ENCODE results near the gene KCND2. TPM values are rescaled to one million over a fixed set of nuclear protein-coding genes. Genes with fewer than 3 reads are reported as not detected.

Gene KCND2
- total and polyA plus RNA-seq, 3 experiments from 2014 or later: not detected

DNA sequence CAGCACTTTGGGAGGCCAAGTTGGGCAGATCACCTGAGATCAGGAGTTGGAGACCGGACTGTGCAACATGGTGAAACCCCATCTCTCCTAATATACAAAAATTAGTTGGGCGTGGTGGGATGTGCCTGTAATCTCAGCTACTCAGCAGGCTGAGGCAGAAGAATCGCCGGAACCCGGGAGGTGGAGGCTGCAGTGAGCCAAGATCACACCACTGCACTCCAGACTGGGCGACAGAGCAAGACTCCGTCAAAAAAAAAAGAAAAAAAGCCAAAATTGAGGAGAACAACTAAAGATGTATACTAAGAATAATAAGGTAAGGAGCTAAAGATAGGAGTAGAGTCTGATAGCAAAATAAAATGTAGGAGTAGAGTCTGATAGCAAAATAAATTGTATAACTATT is 251.0 kb downstream of the KCND2 start:
- Histone ChIP-seq H3K4me3 (ENCODE audit: low read length) (no peak overlapping the region), H3K4me1 (ENCODE audit: insufficient read depth, low read length) (no peaks in the 10 kb centered on the region), H3K36me3 (ENCODE audit: insufficient read depth, low read length) (no peaks in the 10 kb centered on the region), H3K9me3 (ENCODE audit: low read length) (no peaks in the 10 kb centered on the region), H3K27ac (ENCODE audit: low read depth, low read length) (no peak overlapping the region), H3K27me3 (ENCODE audit: insufficient read depth, low read length, poor library complexity, severe bottlenecking) (no peaks in the 10 kb centered on the region)
- H3K36me3 Mint-ChIP-seq: peaks cover 0 to 1% (median 0%) of the 10 kb centered on the region in 3 donors
- H3K27me3 Mint-ChIP-seq: no peaks in the 10 kb centered on the region
- ChIA-PET CTCF (no interaction called here), POLR2A (interaction anchor here (0.6 kb wide), 1 partner anchor 16 kb away, joined by 3 read pairs; no protein-coding TSS in a partner anchor)
- H3K9me3 Mint-ChIP-seq: peaks cover 0 to 21% (median 2%) of the 10 kb centered on the region in 5 donors
- no peak for DNase-seq
- H3K27ac Mint-ChIP-seq: no peak overlapping the region
- no peak overlapping the region for H3K4me3 Mint-ChIP-seq
- no peaks in the 10 kb centered on the region for H3K4me1 Mint-ChIP-seq

DNA sequence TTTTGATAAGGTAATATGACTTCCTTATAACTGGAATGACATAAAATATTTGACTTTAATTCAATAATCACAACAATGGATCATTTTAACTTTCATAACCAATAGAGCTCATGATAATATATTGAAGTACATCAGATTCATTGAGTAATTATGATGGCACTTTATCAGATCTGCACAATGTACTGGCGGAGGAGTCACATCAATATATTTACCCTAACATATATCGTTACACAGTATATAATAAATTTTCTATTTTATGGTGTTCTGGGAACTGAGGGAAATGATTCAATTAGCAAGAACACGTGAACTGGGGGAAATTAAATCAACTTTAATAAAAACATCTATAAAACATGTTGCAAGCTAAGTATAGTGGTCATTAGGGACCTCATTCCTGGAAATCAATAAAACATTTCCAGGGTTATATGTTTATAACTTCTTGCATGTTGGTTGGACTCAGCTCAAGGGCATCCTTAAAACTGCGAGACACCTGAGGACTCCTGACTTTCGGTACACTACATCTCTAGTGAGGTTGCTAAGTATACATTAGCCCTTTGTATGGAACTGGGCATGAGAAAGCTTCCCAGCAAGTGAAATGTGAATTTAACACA is 254.0 kb downstream of the KCND2 start:
- Mint-ChIP-seq H3K4me1 (no peaks in the 10 kb centered on the region), H3K4me3 (no peak overlapping the region), H3K27ac (no peak overlapping the region), H3K27me3 (no peaks in the 10 kb centered on the region), H3K36me3 (peaks cover 0 to under 1% (median 0%) of the 10 kb centered on the region in 3 donors), H3K9me3 (peaks cover 0 to 20% (median 4%) of the 10 kb centered on the region in 5 donors)
- POLR2A ChIA-PET: no interaction called here
- Histone ChIP-seq H3K27ac (ENCODE audit: low read depth, low read length) (no peak overlapping the region), H3K36me3 (ENCODE audit: insufficient read depth, low read length) (no peaks in the 10 kb centered on the region), H3K4me1 (ENCODE audit: insufficient read depth, low read length) (no peaks in the 10 kb centered on the region), H3K4me3 (ENCODE audit: low read length) (no peak overlapping the region), H3K27me3 (ENCODE audit: insufficient read depth, low read length, poor library complexity, severe bottlenecking) (no peaks in the 10 kb centered on the region), H3K9me3 (ENCODE audit: low read length) (no peaks in the 10 kb centered on the region)
- DNase-seq: no peak
- CTCF ChIA-PET: no interaction called here

DNA sequence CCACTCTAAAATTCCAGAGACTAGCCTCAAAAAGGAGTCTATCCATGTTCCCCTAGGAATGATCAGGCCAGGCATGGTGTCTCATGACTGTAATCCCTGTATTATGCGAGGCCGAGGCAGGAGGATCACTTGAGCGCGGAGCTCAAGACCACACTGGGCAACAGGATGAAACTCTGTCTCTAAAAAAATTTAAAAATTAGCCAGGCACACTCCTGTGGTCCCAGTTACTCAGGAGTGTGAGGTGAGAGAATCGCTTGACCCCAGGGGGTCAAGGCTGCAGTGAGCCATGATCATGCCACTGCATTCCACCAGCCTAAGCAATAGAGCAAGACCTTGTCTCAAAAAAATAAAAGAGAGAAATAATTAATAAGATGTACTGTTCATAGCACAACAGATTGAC is 256.8 kb downstream of the KCND2 start:
- peaks cover 0 to 20% (median 4%) of the 10 kb centered on the region in 5 donors for H3K9me3 Mint-ChIP-seq
- H3K27me3 Mint-ChIP-seq: no peaks in the 10 kb centered on the region
- H3K4me1 Mint-ChIP-seq: no peaks in the 10 kb centered on the region
- H3K27me3 ChIP-seq (ENCODE audit: insufficient read depth, low read length, poor library complexity, severe bottlenecking): no peaks in the 10 kb centered on the region
- no peak overlapping the region for H3K4me3 ChIP-seq (ENCODE audit: low read length)
- no peaks in the 10 kb centered on the region for H3K36me3 ChIP-seq (ENCODE audit: insufficient read depth, low read length)
- H3K4me3 Mint-ChIP-seq: no peak overlapping the region
- H3K9me3 ChIP-seq (ENCODE audit: low read length): no peaks in the 10 kb centered on the region
- H3K27ac ChIP-seq (ENCODE audit: low read depth, low read length): no peak overlapping the region
- CTCF ChIA-PET: no interaction called here
- no peak overlapping the region for H3K27ac Mint-ChIP-seq
- H3K4me1 ChIP-seq (ENCODE audit: insufficient read depth, low read length): no peaks in the 10 kb centered on the region
- no peaks in the 10 kb centered on the region for H3K36me3 Mint-ChIP-seq
- POLR2A ChIA-PET: no interaction called here
- no peak for DNase-seq

DNA sequence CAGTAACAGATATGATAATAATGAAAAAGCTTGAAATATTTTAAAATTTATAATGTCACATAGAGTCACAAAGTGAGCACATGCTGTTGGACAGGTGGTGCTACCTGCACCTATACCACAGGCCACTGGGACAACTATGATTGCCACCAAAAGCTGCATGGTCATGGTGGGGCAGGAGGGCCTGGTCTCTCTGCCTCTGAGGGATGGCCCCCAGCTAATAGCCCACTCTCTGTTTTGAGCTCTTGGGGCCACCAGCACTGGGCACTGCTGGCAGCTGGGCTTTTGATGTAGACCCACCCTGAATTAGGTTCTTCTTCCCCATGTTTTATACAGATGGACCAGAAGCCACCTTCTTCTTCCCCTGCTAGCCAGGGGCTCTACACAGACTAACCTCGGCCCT is 265.4 kb downstream of the KCND2 start:
- no peaks in the 10 kb centered on the region for H3K4me1 Mint-ChIP-seq
- DNase-seq: no peak
- ChIA-PET POLR2A (no interaction called here), CTCF (no interaction called here)
- no peaks in the 10 kb centered on the region for H3K36me3 Mint-ChIP-seq
- no peak overlapping the region for H3K4me3 Mint-ChIP-seq
- Histone ChIP-seq H3K9me3 (ENCODE audit: low read length) (no peaks in the 10 kb centered on the region), H3K4me3 (ENCODE audit: low read length) (no peak overlapping the region), H3K4me1 (ENCODE audit: insufficient read depth, low read length) (no peaks in the 10 kb centered on the region), H3K36me3 (ENCODE audit: insufficient read depth, low read length) (no peaks in the 10 kb centered on the region), H3K27me3 (ENCODE audit: insufficient read depth, low read length, poor library complexity, severe bottlenecking) (no peaks in the 10 kb centered on the region), H3K27ac (ENCODE audit: low read depth, low read length) (no peak overlapping the region)
- peaks cover 0 to 17% (median 3%) of the 10 kb centered on the region in 5 donors for H3K9me3 Mint-ChIP-seq
- H3K27me3 Mint-ChIP-seq: no peaks in the 10 kb centered on the region
- H3K27ac Mint-ChIP-seq: no peak overlapping the region

DNA sequence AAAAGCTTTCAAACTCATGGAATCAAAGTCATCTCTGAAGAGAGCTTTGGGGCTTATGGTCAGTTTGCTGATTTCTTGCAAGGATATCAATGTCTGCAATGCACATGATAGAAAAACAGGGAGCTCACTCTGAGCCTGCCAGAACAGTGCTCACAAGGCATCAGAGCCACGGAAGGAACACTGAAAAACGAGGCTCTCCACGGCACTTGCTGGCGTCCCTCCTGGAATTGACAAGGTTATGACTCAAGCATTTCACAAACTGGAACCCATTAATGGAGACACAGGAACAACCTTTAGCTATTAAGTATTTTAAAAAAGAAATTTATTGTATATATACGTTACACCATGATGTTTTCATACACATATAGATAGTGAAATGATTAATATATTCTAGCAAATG is 266.3 kb downstream of the KCND2 start:
- Mint-ChIP-seq H3K9me3 (peaks cover 0 to 17% (median 4%) of the 10 kb centered on the region in 5 donors), H3K27ac (no peak overlapping the region), H3K27me3 (no peaks in the 10 kb centered on the region), H3K36me3 (no peaks in the 10 kb centered on the region), H3K4me1 (no peaks in the 10 kb centered on the region), H3K4me3 (no peak overlapping the region)
- H3K27ac ChIP-seq (ENCODE audit: low read depth, low read length): no peak overlapping the region
- no peaks in the 10 kb centered on the region for H3K27me3 ChIP-seq (ENCODE audit: insufficient read depth, low read length, poor library complexity, severe bottlenecking)
- no peak overlapping the region for H3K4me3 ChIP-seq (ENCODE audit: low read length)
- ChIA-PET POLR2A (no interaction called here), CTCF (no interaction called here)
- no peak for DNase-seq
- H3K36me3 ChIP-seq (ENCODE audit: insufficient read depth, low read length): no peaks in the 10 kb centered on the region
- H3K9me3 ChIP-seq (ENCODE audit: low read length): no peaks in the 10 kb centered on the region
- H3K4me1 ChIP-seq (ENCODE audit: insufficient read depth, low read length): no peaks in the 10 kb centered on the region

DNA sequence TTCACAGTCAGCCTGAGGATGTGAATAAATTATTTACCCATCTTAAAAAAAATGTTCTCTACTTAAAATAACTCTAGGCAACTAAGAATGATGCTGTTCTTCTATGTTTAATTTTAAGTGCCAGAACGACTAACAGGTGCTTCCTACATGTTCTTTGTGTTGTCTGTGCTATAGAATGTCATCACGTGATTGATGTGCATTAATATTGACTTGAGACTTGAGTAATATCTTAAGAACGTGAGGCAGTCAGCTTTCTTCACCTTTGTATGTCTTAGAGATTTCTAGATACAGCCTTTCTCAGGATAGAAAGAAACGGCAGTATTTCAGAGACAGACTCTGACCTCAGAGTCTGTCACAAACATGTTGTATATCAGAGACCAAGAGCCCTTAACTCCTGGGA is 274.6 kb downstream of the KCND2 start:
- H3K4me3 ChIP-seq (ENCODE audit: low read length): no peak overlapping the region
- H3K27ac ChIP-seq (ENCODE audit: low read depth, low read length): no peak overlapping the region
- CTCF ChIA-PET: no interaction called here
- no peaks in the 10 kb centered on the region for H3K9me3 ChIP-seq (ENCODE audit: low read length)
- Mint-ChIP-seq H3K4me3 (no peak overlapping the region), H3K9me3 (peaks cover 0 to 19% (median 2%) of the 10 kb centered on the region in 5 donors), H3K27ac (no peak overlapping the region), H3K36me3 (no peaks in the 10 kb centered on the region), H3K4me1 (no peaks in the 10 kb centered on the region), H3K27me3 (no peaks in the 10 kb centered on the region)
- POLR2A ChIA-PET: no interaction called here
- no peaks in the 10 kb centered on the region for H3K4me1 ChIP-seq (ENCODE audit: insufficient read depth, low read length)
- H3K27me3 ChIP-seq (ENCODE audit: insufficient read depth, low read length, poor library complexity, severe bottlenecking): no peaks in the 10 kb centered on the region
- H3K36me3 ChIP-seq (ENCODE audit: insufficient read depth, low read length): no peaks in the 10 kb centered on the region
- DNase-seq: no peak

DNA sequence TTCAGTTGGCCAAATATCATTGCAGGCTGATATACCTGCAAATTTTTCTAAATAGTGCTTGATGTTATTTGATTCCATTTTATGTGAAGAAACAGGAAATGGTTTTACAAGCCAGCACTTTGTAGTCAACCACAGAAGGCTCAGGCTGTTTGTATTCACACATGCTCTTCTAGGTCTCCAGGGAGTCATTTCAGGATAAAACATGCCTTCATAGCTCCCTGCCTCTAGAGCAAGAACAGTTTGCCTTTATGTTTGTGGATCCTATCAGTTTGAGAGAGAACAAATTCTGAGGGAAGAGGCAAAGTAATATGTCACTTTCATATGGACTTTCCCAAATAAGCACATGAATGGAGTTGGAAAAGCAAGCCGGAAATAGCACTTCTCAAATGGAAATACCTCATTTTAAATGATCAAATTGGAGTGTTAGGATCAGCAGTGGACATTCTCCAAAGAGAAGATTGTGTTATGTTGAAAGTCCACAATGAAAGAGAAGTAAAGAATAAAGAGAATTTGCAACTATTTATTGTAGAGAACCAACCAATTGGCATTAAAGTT is 277.6 kb downstream of the KCND2 start:
- CTCF ChIA-PET: no interaction called here
- POLR2A ChIA-PET: no interaction called here
- Histone ChIP-seq H3K27me3 (ENCODE audit: insufficient read depth, low read length, poor library complexity, severe bottlenecking) (no peaks in the 10 kb centered on the region), H3K36me3 (ENCODE audit: insufficient read depth, low read length) (no peaks in the 10 kb centered on the region), H3K27ac (ENCODE audit: low read depth, low read length) (no peak overlapping the region), H3K9me3 (ENCODE audit: low read length) (no peaks in the 10 kb centered on the region), H3K4me1 (ENCODE audit: insufficient read depth, low read length) (no peaks in the 10 kb centered on the region), H3K4me3 (ENCODE audit: low read length) (no peak overlapping the region)
- Mint-ChIP-seq H3K4me3 (no peak overlapping the region), H3K36me3 (no peaks in the 10 kb centered on the region), H3K27me3 (no peaks in the 10 kb centered on the region), H3K9me3 (peaks cover 0 to 19% (median 2%) of the 10 kb centered on the region in 5 donors), H3K4me1 (no peaks in the 10 kb centered on the region), H3K27ac (no peak overlapping the region)
- DNase-seq: no peak

DNA sequence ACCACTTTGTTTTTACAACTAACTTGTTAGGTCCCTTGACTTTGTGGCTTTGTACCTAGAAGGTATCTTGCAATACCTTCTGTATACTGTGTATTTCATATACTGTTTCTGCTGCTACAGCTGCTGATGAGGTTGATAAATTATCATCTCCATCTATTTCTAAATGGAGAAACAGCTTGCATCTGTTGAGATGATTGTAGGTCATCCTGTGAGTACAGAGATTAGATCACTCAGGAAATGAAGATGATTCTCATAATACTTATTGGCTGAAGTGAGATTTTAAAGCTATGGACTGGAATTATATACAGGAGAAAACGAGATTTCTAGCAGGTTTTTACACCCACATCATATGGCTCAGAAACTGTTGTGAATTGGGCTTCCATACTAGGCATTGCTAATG is 280.5 kb downstream of the KCND2 start:
- no peaks in the 10 kb centered on the region for H3K4me1 Mint-ChIP-seq
- ChIA-PET CTCF (no interaction called here), POLR2A (no interaction called here)
- H3K36me3 Mint-ChIP-seq: no peaks in the 10 kb centered on the region
- no peak overlapping the region for H3K27ac ChIP-seq (ENCODE audit: low read depth, low read length)
- no peak overlapping the region for H3K4me3 ChIP-seq (ENCODE audit: low read length)
- H3K9me3 Mint-ChIP-seq: peaks cover 0 to 22% (median 2%) of the 10 kb centered on the region in 5 donors
- H3K4me1 ChIP-seq (ENCODE audit: insufficient read depth, low read length): no peaks in the 10 kb centered on the region
- no peak overlapping the region for H3K27ac Mint-ChIP-seq
- DNase-seq: no peak
- H3K9me3 ChIP-seq (ENCODE audit: low read length): no peaks in the 10 kb centered on the region
- H3K4me3 Mint-ChIP-seq: no peak overlapping the region
- no peaks in the 10 kb centered on the region for H3K27me3 Mint-ChIP-seq
- no peaks in the 10 kb centered on the region for H3K36me3 ChIP-seq (ENCODE audit: insufficient read depth, low read length)
- H3K27me3 ChIP-seq (ENCODE audit: insufficient read depth, low read length, poor library complexity, severe bottlenecking): no peaks in the 10 kb centered on the region

All from CD8-positive, alpha-beta memory T cell (primary cell).